ENCODE data around the gene NEK8. TPM values are rescaled to one million over a fixed set of nuclear protein-coding genes. Genes with fewer than 3 reads are reported as not detected.
A peak's percentile ranks its signal among the peaks of the same experiment; 100 is the strongest.
"Not testable (repeated sequence)": the region's sequence is repeated elsewhere in the genome, so short reads cannot be mapped to it uniquely, and the experiment has no call there.

Gene NEK8
- total RNA-seq, 4 donors from 2014 or later: 3.9 to 14.0 (median 8.1) TPM

GRCh38 chr17:28717578-28718332, 10.8 kb upstream of the NEK8 start, which contains the start of gene RAB34:
RAB34 (minus strand) TSS chr17:28717868; CDS start chr17:28717266, 602 bp downstream.
- WGBS, 2 donors: 11 to 16% methylated on average over 9 to 17 of the region's 60 CpGs
- Histone ChIP-seq H3K27ac (peak within 1 kb of the TSS; percentile 86 to 92 (median 89)), H3K4me1 (peaks cover 34 to 43% of the 10 kb centered on the region in 2 donors), H3K27me3 (no peaks in the 10 kb centered on the region), H3K9me3 (no peaks in the 10 kb centered on the region), H3K4me3 (replicated peaks in 1 of 3) (peak within 1 kb of the TSS; percentile 77 to 86 (median 83)), H3K36me3 (peaks cover 25 to 30% of the 10 kb centered on the region in 2 donors)
- DNase-seq: peak; percentile 88 to 93
- intact Hi-C loops (cut with DNase I): no loop called here
- TF ChIP-seq POLR2A (IDR thresholded peaks at IDR 0.05) (peak in 1 of 2 donors; percentile 64), CTCF (IDR thresholded peaks at IDR 0.05) (peak in 3 of 6 experiments; percentile 8 to 35 (median 35))

GRCh38 chr17:28718333-28719020, 10.1 kb upstream of the NEK8 start:
- intact Hi-C loops (cut with DNase I): no loop called here
- Histone ChIP-seq H3K4me1 (peaks cover 34 to 43% of the 10 kb centered on the region in 2 donors), H3K27ac (peak overlapping the region; percentile 86 to 92 (median 89)), H3K36me3 (peaks cover 32 to 37% of the 10 kb centered on the region in 2 donors), H3K27me3 (no peaks in the 10 kb centered on the region), H3K4me3 (replicated peaks in 1 of 3) (peak overlapping the region in 1 of 3 donors; percentile 83), H3K9me3 (no peaks in the 10 kb centered on the region)
- DNase-seq: no peak
- WGBS, 2 donors: 37 to 41% methylated on average over 18 of the region's 18 CpGs
- no peak for TF ChIP-seq CTCF (IDR thresholded peaks at IDR 0.05)
- no peak for TF ChIP-seq POLR2A (IDR thresholded peaks at IDR 0.05)

- 29 to 31% methylated on average over 18 of the region's 18 CpGs for WGBS, 2 donors
- Histone ChIP-seq H3K36me3 (peaks cover 36 to 42% of the 10 kb centered on the region in 2 donors), H3K9me3 (no peaks in the 10 kb centered on the region), H3K27me3 (no peaks in the 10 kb centered on the region), H3K4me3 (replicated peaks in 1 of 3) (peak overlapping the region in 1 of 3 donors; percentile 86), H3K27ac (peak overlapping the region; percentile 54 to 89 (median 86)), H3K4me1 (peaks cover 34 to 43% of the 10 kb centered on the region in 2 donors)
- DNase-seq: no peak
- TF ChIP-seq POLR2A (IDR thresholded peaks at IDR 0.05) (no peak), CTCF (IDR thresholded peaks at IDR 0.05) (no peak)
- intact Hi-C loops (cut with DNase I): no loop called here
Measured at GRCh38 chr17:28719021-28719433, 9.6 kb upstream of the NEK8 start.

GRCh38 chr17:28720247-28720996, 8.2 kb upstream of the NEK8 start:
- 6 to 11% methylated on average over 27 to 30 of the region's 30 CpGs for WGBS, 2 donors
- Histone ChIP-seq H3K4me1 (peaks cover 39 to 49% of the 10 kb centered on the region in 2 donors), H3K9me3 (no peaks in the 10 kb centered on the region), H3K4me3 (replicated peaks in 1 of 3) (peak overlapping the region; percentile 71 to 97 (median 86)), H3K36me3 (peaks cover 33 to 36% of the 10 kb centered on the region in 2 donors), H3K27me3 (no peaks in the 10 kb centered on the region), H3K27ac (peak overlapping the region; percentile 54 to 89 (median 86))
- DNase-seq: no peak
- intact Hi-C loops (cut with DNase I): no loop called here
- TF ChIP-seq POLR2A (IDR thresholded peaks at IDR 0.05) (no peak), CTCF (IDR thresholded peaks at IDR 0.05) (no peak)

GRCh38 chr17:28720997-28721329, 7.6 kb upstream of the NEK8 start:
- peaks cover 42 to 49% of the 10 kb centered on the region in 2 donors for H3K4me1 ChIP-seq
- H3K27ac ChIP-seq: peak overlapping the region in 1 of 3 donors; percentile 86
- H3K9me3 ChIP-seq; H3K27me3 ChIP-seq; DNase-seq; intact Hi-C loops (cut with DNase I): not testable (repeated sequence)
- 39 to 47% methylated on average over 19 of the region's 19 CpGs for WGBS, 2 donors
- H3K36me3 ChIP-seq: peaks cover 33 to 36% of the 10 kb centered on the region in 2 donors
- peak overlapping the region in 1 of 3 donors; percentile 86 for H3K4me3 ChIP-seq (replicated peaks in 1 of 3)
